A549 (cell line): Measurements from ENCODE around the gene PEX3. TPM values are rescaled to one million over a fixed set of nuclear protein-coding genes. Genes with fewer than 3 reads are reported as not detected.

Source experiments
- ATAC-seq, 2 experiments: fragments of 200-7000 bp in 1 of 2; fragments of >200 bp in 1 of 2; cut with Nextera tagmentation in 1 of 2; cut with Tn5 transposase in 1 of 2; 3 replicates each; pipeline versions ENCODE4 v1.8.0 to v1.9.1; 2018 to 2020; ENCODE audit warnings: mild to moderate bottlenecking in 1 of 2, moderate library complexity in 1 of 2
- CTCF ChIA-PET: fragments of 300-600 bp; sonication (Branson Sonifier 250); formaldehyde crosslinking; extraction: SDS; loops from one replicate; lab custom pipeline; 2021; ENCODE audit warnings: antibody characterized with exemption, inconsistent platforms; lab: Yijun Ruan, JAX
- POLR2A ChIA-PET: fragments of 350-600 bp; formaldehyde crosslinking; extraction: SDS; loops from one replicate; lab custom pipeline; 2021; ENCODE audit warnings: antibody characterized with exemption, inconsistent platforms; lab: Yijun Ruan, JAX
- DNase-seq, 2 experiments: peaks; one replicate each; pipeline versions ENCODE4 v3.0.0 to v3.0.0-alpha.2; 2011 to 2016; ENCODE audit warnings: low read depth in 1 of 2, low spot score in 1 of 2
- FAIRE-seq: peaks from 2 replicates; lab custom pipeline; 2011; peaks lifted over from hg19 to GRCh38; lab: Jason Lieb, UNC
- H3K27ac ChIP-seq, 2 experiments: fragments of >200 bp; sonication (Bioruptor Twin); formaldehyde crosslinking; 3 replicates each; pipeline ENCODE4 v1.5.1; 2016 to 2017
- H3K4me1 ChIP-seq: fragments of >200 bp; sonication (Bioruptor Twin); formaldehyde crosslinking; 3 replicates; pipeline ENCODE4 v1.6.1; 2016
- H3K4me2 ChIP-seq: fragments of >200 bp; sonication (Bioruptor Twin); formaldehyde crosslinking; 3 replicates; pipeline ENCODE4 v1.6.1; 2016
- H3K4me3 ChIP-seq: fragments of >200 bp; sonication (Bioruptor Twin); formaldehyde crosslinking; 3 replicates; pipeline ENCODE4 v1.5.1; 2016
- H3K9me3 ChIP-seq: fragments of >200 bp; sonication (Bioruptor Twin); formaldehyde crosslinking; 3 replicates; pipeline ENCODE4 v1.6.1; 2016
- CBX8 ChIP-seq: fragments of 200-600 bp; sonication (generic); IDR thresholded peaks from 2 replicates; pipeline ENCODE4 v1.6.1; 2016
- CEBPB ChIP-seq, 2 experiments: fragments of >200 bp in 1 of 2; sonication (Bioruptor Twin) in 1 of 2; formaldehyde crosslinking in 1 of 2; IDR thresholded peaks; 2 replicates each; pipeline ENCODE4 v1.6.1; 2012 to 2016
- CHD2 ChIP-seq: fragments of 150-350 bp; IDR thresholded peaks from 2 replicates; pipeline ENCODE4 v1.6.1; 2014; ENCODE audit warnings: low read length; ENCODE audit not compliant: partially characterized antibody
- FOXS1 ChIP-seq: fragments of 250-450 bp; sonication (Bioruptor Pico); IDR thresholded peaks from 2 replicates; pipeline ENCODE4 v1.5.0; 2020; ENCODE audit warnings: mild to moderate bottlenecking, moderate library complexity
- HDAC2 ChIP-seq: fragments of 200-600 bp; sonication (generic); IDR thresholded peaks from 2 replicates; pipeline ENCODE4 v1.6.1; 2016
- HOXB13 ChIP-seq: fragments of 250-450 bp; sonication (Bioruptor Pico); IDR thresholded peaks from 2 replicates; pipeline ENCODE4 v1.5.0; 2020; ENCODE audit warnings: low read depth, mild to moderate bottlenecking, moderate library complexity
- JUN ChIP-seq, 2 experiments: fragments of >200 bp; sonication (Bioruptor Twin); formaldehyde crosslinking; IDR thresholded peaks; 2 replicates in 1 of 2; 3 replicates in 1 of 2; pipeline ENCODE4 v1.6.1; 2016 to 2017
- MYC ChIP-seq: IDR thresholded peaks from 2 replicates; pipeline ENCODE4 v1.6.1; 2012; ENCODE audit warnings: mild to moderate bottlenecking, inconsistent platforms, low read length, improper control_type of control experiment, borderline replicate concordance
- NFE2L2 ChIP-seq: fragments of 150-350 bp; conservative IDR thresholded peaks from 2 replicates; pipeline ENCODE4 v1.6.1; 2014; ENCODE audit warnings: low read length
- NPAS2 ChIP-seq: fragments of 250-450 bp; sonication (Bioruptor Pico); IDR thresholded peaks from 2 replicates; pipeline ENCODE4 v1.8.0; 2022; ENCODE audit warnings: mild to moderate bottlenecking, moderate library complexity, borderline replicate concordance
- NR3C1 ChIP-seq: fragments of >200 bp; sonication (Bioruptor Twin); formaldehyde crosslinking; IDR thresholded peaks from 3 replicates; pipeline ENCODE4 v1.6.1; 2017
- POLR2AphosphoS2 ChIP-seq: conservative IDR thresholded peaks from 2 replicates; pipeline ENCODE4 v1.6.1; 2012; ENCODE audit warnings: low read length, improper control_type of control experiment, inconsistent platforms
- RCOR1 ChIP-seq: fragments of 150-350 bp; IDR thresholded peaks from 2 replicates; pipeline ENCODE4 v1.6.1; 2014; ENCODE audit warnings: antibody characterized with exemption, low read length, low read depth
- RFX5 ChIP-seq: fragments of 450-650 bp; IDR thresholded peaks from 2 replicates; pipeline ENCODE4 v1.7.1; 2014; ENCODE audit warnings: antibody characterized with exemption, mild to moderate bottlenecking, moderate library complexity
- SREBF2 ChIP-seq: fragments of 450-650 bp; IDR thresholded peaks from 2 replicates; pipeline ENCODE4 v1.6.1; 2014; ENCODE audit warnings: mild to moderate bottlenecking, moderate library complexity
- TFCP2L1 ChIP-seq: fragments of 250-450 bp; sonication (Bioruptor Pico); IDR thresholded peaks from 2 replicates; pipeline ENCODE4 v1.5.0; 2021; ENCODE audit warnings: mild to moderate bottlenecking
- ZC3H11A ChIP-seq: fragments of 450-650 bp; IDR thresholded peaks from 2 replicates; pipeline ENCODE4 v1.6.1; 2014; ENCODE audit warnings: antibody characterized with exemption, mild to moderate bottlenecking
- ZNF302 ChIP-seq: fragments of 250-450 bp; sonication (Bioruptor Pico); IDR thresholded peaks from 2 replicates; pipeline ENCODE4 v1.9.0; 2021; ENCODE audit warnings: inconsistent platforms, mild to moderate bottlenecking, moderate library complexity
- WGBS: methylation state at CpG from one replicate; pipeline ENCODE4 v1.1.6; 2017; ENCODE audit errors: missing lambda C conversion rate; 5-methylcytosine and 5-hydroxymethylcytosine counted together
- polyA plus RNA-seq, 4 experiments: library from polyadenylated mRNA; depleted of rRNA in 3 of 4; stranded (reverse); fragments of >200 nt; fragmentation: RNase III in 1 of 4; extraction: RNeasy Plus Mini Kit Qiagen cat#74134 plus additional on column Dnase treatment in 1 of 4; gene quantifications; 2 replicates in 3 of 4; 3 replicates in 1 of 4; pipeline ENCODE4 v1.2.3, GENCODE V29; 2011 to 2017
- small RNA-seq, 6 experiments: library from RNA; depleted of rRNA; stranded (forward); fragments of <200 nt; gene quantifications; one replicate each; pipeline ENCODE3, GENCODE V24; 2012
- TF ChIP-seq, protein P1 (sequence below): fragments of >200 bp; sonication (Bioruptor Twin); formaldehyde crosslinking; IDR thresholded peaks from 2 replicates; pipeline ENCODE4 v1.6.1; 2016
- TF ChIP-seq, protein P2 (sequence below): fragments of 200-600 bp; sonication (generic); IDR thresholded peaks from 2 replicates; pipeline ENCODE4 v1.6.1; 2016; ENCODE audit warnings: antibody characterized with exemption, mild to moderate bottlenecking, moderate library complexity

The PEX3 gene
- polyA plus RNA-seq, 2 of the 4 experiments (the other 2 are of a cell fraction), result 15.1 to 25.9 TPM

DNA sequence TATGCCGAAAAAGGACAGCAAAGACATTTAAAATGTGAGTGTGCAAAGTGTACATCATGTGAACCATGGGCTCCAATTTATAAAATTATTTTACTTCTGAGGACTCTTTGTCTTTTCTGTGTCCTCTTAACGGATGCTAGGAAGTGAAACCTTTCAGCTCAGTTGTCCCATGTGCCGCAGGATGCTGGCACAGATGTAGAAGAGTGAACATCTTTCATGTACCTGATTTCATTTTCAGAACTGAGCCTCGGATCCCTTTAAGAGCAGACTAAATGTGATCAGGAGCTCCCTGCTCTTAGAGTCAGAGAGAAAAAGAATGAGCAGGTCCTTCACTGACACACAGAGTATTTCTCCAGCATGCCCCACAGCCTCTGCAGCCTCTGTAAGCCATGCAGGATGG lies 88.5 kb downstream of the PEX3 start:
- WGBS, result 97% methylated on average over 4 of the region's 4 CpGs
- H3K4me1 ChIP-seq, result peaks cover 25% of the 10 kb centered on the region; the same call in 2 of the 3 replicates
- FAIRE-seq, result no peak
- DNase-seq, result no peak
- H3K4me3 ChIP-seq, result no peak overlapping the region
- no peak overlapping the region for H3K4me2 ChIP-seq
- H3K27ac ChIP-seq, result no peak overlapping the region
- CTCF ChIA-PET, result interaction anchor here (0.6 kb wide), 1 partner anchor 14 kb away, joined by 3 read pairs; no protein-coding TSS in a partner anchor
- H3K9me3 ChIP-seq, result no peaks in the 10 kb centered on the region
- TF ChIP-seq ZNF302 (CRISPR knock-in tag), result no peak
- TF ChIP-seq NFE2L2, result no peak
- no peak for TF ChIP-seq NPAS2 (CRISPR knock-in tag)
- TF ChIP-seq, protein P1, sequence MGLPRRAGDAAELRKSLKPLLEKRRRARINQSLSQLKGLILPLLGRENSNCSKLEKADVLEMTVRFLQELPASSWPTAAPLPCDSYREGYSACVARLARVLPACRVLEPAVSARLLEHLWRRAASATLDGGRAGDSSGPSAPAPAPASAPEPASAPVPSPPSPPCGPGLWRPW, result no peak
- POLR2A ChIA-PET, result no interaction called here
- ATAC-seq, result no peak

DNA sequence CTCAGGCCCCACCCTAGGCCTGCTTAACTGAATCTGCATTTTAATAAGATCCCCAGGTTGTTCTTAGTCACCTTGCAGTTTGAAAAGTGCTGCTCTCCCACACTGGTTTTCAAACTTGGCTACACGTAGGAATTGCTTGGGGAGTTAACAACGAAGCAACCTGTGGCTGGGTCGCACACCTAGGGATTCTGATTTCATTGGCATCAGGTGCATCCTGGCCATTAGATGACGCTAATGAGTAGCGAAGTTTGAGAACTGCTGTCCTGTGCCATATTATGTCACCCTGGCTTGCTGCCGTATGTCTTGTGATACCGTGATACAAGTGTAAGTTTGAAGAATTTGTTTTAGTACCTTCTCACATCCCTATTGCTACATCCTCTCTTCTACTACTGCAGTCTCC lies 89.1 kb downstream of the PEX3 start:
- TF ChIP-seq HDAC2, result no peak
- TF ChIP-seq CBX8, result no peak
- no peak for TF ChIP-seq CHD2
- TF ChIP-seq MYC, result no peak
- TF ChIP-seq, protein P2, sequence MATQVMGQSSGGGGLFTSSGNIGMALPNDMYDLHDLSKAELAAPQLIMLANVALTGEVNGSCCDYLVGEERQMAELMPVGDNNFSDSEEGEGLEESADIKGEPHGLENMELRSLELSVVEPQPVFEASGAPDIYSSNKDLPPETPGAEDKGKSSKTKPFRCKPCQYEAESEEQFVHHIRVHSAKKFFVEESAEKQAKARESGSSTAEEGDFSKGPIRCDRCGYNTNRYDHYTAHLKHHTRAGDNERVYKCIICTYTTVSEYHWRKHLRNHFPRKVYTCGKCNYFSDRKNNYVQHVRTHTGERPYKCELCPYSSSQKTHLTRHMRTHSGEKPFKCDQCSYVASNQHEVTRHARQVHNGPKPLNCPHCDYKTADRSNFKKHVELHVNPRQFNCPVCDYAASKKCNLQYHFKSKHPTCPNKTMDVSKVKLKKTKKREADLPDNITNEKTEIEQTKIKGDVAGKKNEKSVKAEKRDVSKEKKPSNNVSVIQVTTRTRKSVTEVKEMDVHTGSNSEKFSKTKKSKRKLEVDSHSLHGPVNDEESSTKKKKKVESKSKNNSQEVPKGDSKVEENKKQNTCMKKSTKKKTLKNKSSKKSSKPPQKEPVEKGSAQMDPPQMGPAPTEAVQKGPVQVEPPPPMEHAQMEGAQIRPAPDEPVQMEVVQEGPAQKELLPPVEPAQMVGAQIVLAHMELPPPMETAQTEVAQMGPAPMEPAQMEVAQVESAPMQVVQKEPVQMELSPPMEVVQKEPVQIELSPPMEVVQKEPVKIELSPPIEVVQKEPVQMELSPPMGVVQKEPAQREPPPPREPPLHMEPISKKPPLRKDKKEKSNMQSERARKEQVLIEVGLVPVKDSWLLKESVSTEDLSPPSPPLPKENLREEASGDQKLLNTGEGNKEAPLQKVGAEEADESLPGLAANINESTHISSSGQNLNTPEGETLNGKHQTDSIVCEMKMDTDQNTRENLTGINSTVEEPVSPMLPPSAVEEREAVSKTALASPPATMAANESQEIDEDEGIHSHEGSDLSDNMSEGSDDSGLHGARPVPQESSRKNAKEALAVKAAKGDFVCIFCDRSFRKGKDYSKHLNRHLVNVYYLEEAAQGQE, result no peak
- no peak for TF ChIP-seq FOXS1 (CRISPR knock-in tag)
- TF ChIP-seq HOXB13 (CRISPR knock-in tag), result no peak
- no peak for TF ChIP-seq JUN (IDR thresholded peaks at IDR 0.05)
- no peak for TF ChIP-seq POLR2AphosphoS2
- DNase-seq (no peak), FAIRE-seq (no peak), ATAC-seq (no peak)
- 95% methylated on average over 7 of the region's 7 CpGs for WGBS
- Histone ChIP-seq H3K4me3 (no peak overlapping the region), H3K4me2 (no peak overlapping the region), H3K27ac (no peak overlapping the region), H3K9me3 (no peaks in the 10 kb centered on the region), H3K4me1 (peaks cover 24% of the 10 kb centered on the region; the same call in 2 of the 3 replicates)
- CTCF ChIA-PET, result interaction anchor here (0.6 kb wide), 1 partner anchor 15 kb away, joined by 3 read pairs; no protein-coding TSS in a partner anchor
- POLR2A ChIA-PET, result no interaction called here

DNA sequence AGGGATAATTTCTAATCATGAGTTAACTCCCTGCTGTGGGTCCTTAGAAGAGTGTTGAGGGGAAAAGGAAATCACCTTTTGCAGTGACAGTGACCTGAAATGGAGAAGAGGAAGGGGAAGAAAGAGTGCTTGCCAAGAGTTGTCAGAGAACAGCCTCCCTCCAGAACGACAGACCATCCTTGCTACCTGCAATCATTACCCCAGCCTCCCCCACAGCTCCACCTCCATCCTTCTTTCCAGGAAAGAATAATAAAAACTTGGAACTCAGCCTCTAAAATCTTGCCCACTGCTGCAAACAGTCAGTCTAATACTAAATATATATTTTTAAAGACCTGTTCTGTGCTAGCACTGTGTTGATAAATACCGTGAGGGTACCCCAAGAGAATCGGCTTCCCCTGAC lies 89.6 kb downstream of the PEX3 start:
- TF ChIP-seq RFX5, result no peak
- no peak for TF ChIP-seq NR3C1
- TF ChIP-seq TFCP2L1 (CRISPR knock-in tag), result no peak
- no peak for TF ChIP-seq ZC3H11A
- TF ChIP-seq CBX8, result no peak
- TF ChIP-seq RCOR1, result no peak
- no peak for TF ChIP-seq CEBPB (IDR thresholded peaks at IDR 0.05)
- no peak for TF ChIP-seq SREBF2
- TF ChIP-seq MYC, result no peak
- Histone ChIP-seq H3K4me3 (no peak overlapping the region), H3K4me1 (peaks cover 20% of the 10 kb centered on the region; the same call in 2 of the 3 replicates), H3K9me3 (no peaks in the 10 kb centered on the region), H3K27ac (no peak overlapping the region), H3K4me2 (no peak overlapping the region)
- no peak for ATAC-seq
- CTCF ChIA-PET, result no interaction called here
- POLR2A ChIA-PET, result no interaction called here
- WGBS, result 76% methylated on average over 3 of the region's 3 CpGs
- DNase-seq, result no peak
- FAIRE-seq, result no peak

Small RNA genes lying within 50 kb of the gene (small RNA-seq; reads per million reads assigned to genes)
- gene RNA5SP221, result 0.04 to 108 (median 1.6) reads per million in 6 experiments

Other genes starting within 250 kb of the PEX3 start
- gene ADAT2, start 110 bp upstream of the PEX3 start, polyA plus RNA-seq (2011; rRNA removed), result 5.1 and 7.1 TPM in 2 replicates
- 7.8 to 8.2 TPM (median 8.0 TPM) in 3 replicates for gene ADAT2, start 110 bp upstream of the PEX3 start, polyA plus RNA-seq (2017; fragmentation: RNase III; extraction: RNeasy Plus Mini Kit Qiagen cat#74134 plus additional on column Dnase treatment)
- gene FUCA2, start 60.9 kb downstream of the PEX3 start, polyA plus RNA-seq (2011; rRNA removed), result 54.3 and 55.5 TPM in 2 replicates
- gene FUCA2, start 60.9 kb downstream of the PEX3 start, polyA plus RNA-seq (2017; fragmentation: RNase III; extraction: RNeasy Plus Mini Kit Qiagen cat#74134 plus additional on column Dnase treatment), result 46.3 to 46.9 TPM (median 46.8 TPM) in 3 replicates
- gene PHACTR2, start 227.2 kb downstream of the PEX3 start, polyA plus RNA-seq (2011; rRNA removed), result 7.5 and 10.4 TPM in 2 replicates
- 2.5 to 3.3 TPM (median 2.9 TPM) in 3 replicates for gene PHACTR2, start 227.2 kb downstream of the PEX3 start, polyA plus RNA-seq (2017; fragmentation: RNase III; extraction: RNeasy Plus Mini Kit Qiagen cat#74134 plus additional on column Dnase treatment)